Kidney (tissue), 14 donors: Measurements from ENCODE around the gene FAM13A. TPM values are rescaled to one million over a fixed set of nuclear protein-coding genes. Genes with fewer than 3 reads are reported as not detected.

Experiments used
- DNase-seq, 5 donors: peaks; one replicate each; pipeline ENCODE4 v3.0.0-alpha.2; 2013 to 2020
- FAIRE-seq: peaks from 2 replicates; lab custom pipeline; 2012; peaks lifted over from hg19 to GRCh38; lab: Jason Lieb, UNC
- H3K27ac ChIP-seq, 2 donors: one replicate each; pipeline ENCODE4 v1.7.0; 2013; ENCODE audit warnings: low read depth in 2 of 2, low read length in 2 of 2, inconsistent platforms in 1 of 2
- H3K27me3 ChIP-seq: one replicate; pipeline ENCODE4 v1.7.1; 2013; ENCODE audit warnings: low read length, inconsistent platforms; ENCODE audit not compliant: control insufficient read depth, insufficient read depth
- H3K36me3 ChIP-seq, 3 donors: one replicate each; pipeline versions ENCODE4 v1.7.0 to v1.7.1; 2013; ENCODE audit warnings: low read length in 3 of 3, control low read depth in 1 of 3, inconsistent platforms in 1 of 3; ENCODE audit not compliant: insufficient read depth in 3 of 3, control insufficient read depth in 2 of 3
- H3K4me1 ChIP-seq, 3 donors: one replicate each; pipeline versions ENCODE4 v1.7.0 to v1.7.1; 2013; ENCODE audit warnings: low read length in 3 of 3, inconsistent platforms in 1 of 3, low read depth in 1 of 3; ENCODE audit not compliant: control insufficient read depth in 2 of 3, insufficient read depth in 2 of 3
- H3K4me3 ChIP-seq, 3 donors: one replicate each; pipeline versions ENCODE4 v1.7.0 to v1.8.1; 2013; ENCODE audit warnings: low read length in 3 of 3, control low read depth in 1 of 3, inconsistent platforms in 1 of 3
- H3K9ac ChIP-seq, 3 donors: one replicate each; pipeline versions ENCODE4 v1.7.0 to v1.7.1; 2013; ENCODE audit warnings: low read length in 3 of 3, control low read depth in 1 of 3, inconsistent platforms in 1 of 3
- H3K9me3 ChIP-seq, 3 donors: one replicate each; pipeline versions ENCODE4 v1.7.0 to v1.7.1; 2013; ENCODE audit warnings: low read length in 3 of 3, control low read depth in 1 of 3, inconsistent platforms in 1 of 3; ENCODE audit not compliant: control insufficient read depth in 2 of 3, insufficient read depth in 1 of 3
- intact Hi-C: fragments of 100-400 bp; cut with DNase I; formaldehyde crosslinking; loops from one replicate; pipeline ENCODE4 v1.11.1; 2022
- polyA plus RNA-seq: library from polyadenylated mRNA; stranded (reverse); fragments of 350-450 nt; fragmentation: Illumina TruSeq; extraction: RNeasy Lipid Tissue Mini Kit (QIAGEN cat#74804); gene quantifications from one replicate; pipeline ENCODE4 v1.2.3, GENCODE V29; 2014; ENCODE audit warnings: low read depth, low replicate concordance; ENCODE audit not compliant: insufficient read depth
- total RNA-seq: library from RNA; stranded (reverse); fragmentation: NEBNext Ultra II Directional; extraction: Animal tissue kit (Norgen Biotek cat#: 25700); gene quantifications from one replicate; pipeline ENCODE4 v1.2.1, GENCODE V29; 2021
- TF ChIP-seq, protein P1 (sequence below): IDR thresholded peaks from 3 replicates; pipeline ENCODE4 v1.5.1; 2012; ENCODE audit warnings: mild to moderate bottlenecking, moderate library complexity, borderline replicate concordance; ENCODE audit not compliant: insufficient read depth; ENCODE audit errors: extremely low read depth
- donor health status: control.
- donor health status: control.
- donor health status: control.
- donor health status: control.
- donor health status: control.
- donor health status: DM: yes; HTN: yes; CAD: no.
- donor health status: Normal renal cell carcinoma (clear cell type).

The FAM13A gene
- total and polyA plus RNA-seq, 2 donors from 2014 or later = 12.9 to 48.3 TPM

DNA sequence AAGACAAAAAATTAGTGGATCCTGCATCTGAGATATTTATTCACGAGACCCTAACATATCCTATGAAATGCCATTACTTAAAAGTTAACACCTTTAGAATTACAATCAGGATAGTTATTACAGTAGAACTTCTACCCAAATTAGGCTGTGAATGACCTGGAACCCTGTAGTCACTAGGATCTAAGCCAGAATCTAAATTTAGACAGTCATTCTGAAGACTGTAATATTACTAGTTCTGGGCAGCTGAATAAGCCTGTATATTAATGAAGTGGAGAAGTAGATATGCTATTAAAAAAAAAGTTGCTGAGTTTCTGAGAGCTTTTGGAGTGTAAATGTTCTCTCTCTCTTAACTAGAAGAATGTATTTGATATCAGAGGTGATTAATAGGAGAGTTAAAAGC is 67.0 kb downstream of the FAM13A start:
- no peaks in the 10 kb centered on the region for H3K36me3 ChIP-seq
- H3K4me1 ChIP-seq = peaks cover 0 to 5% (median 0%) of the 10 kb centered on the region in 3 donors
- FAIRE-seq (peak; percentile 6), DNase-seq (no peak)
- no peaks in the 10 kb centered on the region for H3K9me3 ChIP-seq
- H3K27ac ChIP-seq = no peak overlapping the region
- no peak overlapping the region for H3K9ac ChIP-seq
- TF ChIP-seq, protein P1, sequence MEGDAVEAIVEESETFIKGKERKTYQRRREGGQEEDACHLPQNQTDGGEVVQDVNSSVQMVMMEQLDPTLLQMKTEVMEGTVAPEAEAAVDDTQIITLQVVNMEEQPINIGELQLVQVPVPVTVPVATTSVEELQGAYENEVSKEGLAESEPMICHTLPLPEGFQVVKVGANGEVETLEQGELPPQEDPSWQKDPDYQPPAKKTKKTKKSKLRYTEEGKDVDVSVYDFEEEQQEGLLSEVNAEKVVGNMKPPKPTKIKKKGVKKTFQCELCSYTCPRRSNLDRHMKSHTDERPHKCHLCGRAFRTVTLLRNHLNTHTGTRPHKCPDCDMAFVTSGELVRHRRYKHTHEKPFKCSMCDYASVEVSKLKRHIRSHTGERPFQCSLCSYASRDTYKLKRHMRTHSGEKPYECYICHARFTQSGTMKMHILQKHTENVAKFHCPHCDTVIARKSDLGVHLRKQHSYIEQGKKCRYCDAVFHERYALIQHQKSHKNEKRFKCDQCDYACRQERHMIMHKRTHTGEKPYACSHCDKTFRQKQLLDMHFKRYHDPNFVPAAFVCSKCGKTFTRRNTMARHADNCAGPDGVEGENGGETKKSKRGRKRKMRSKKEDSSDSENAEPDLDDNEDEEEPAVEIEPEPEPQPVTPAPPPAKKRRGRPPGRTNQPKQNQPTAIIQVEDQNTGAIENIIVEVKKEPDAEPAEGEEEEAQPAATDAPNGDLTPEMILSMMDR = no peak
- H3K27me3 ChIP-seq = no peaks in the 10 kb centered on the region
- intact Hi-C loops = no loop called here
- no peak overlapping the region for H3K4me3 ChIP-seq

DNA sequence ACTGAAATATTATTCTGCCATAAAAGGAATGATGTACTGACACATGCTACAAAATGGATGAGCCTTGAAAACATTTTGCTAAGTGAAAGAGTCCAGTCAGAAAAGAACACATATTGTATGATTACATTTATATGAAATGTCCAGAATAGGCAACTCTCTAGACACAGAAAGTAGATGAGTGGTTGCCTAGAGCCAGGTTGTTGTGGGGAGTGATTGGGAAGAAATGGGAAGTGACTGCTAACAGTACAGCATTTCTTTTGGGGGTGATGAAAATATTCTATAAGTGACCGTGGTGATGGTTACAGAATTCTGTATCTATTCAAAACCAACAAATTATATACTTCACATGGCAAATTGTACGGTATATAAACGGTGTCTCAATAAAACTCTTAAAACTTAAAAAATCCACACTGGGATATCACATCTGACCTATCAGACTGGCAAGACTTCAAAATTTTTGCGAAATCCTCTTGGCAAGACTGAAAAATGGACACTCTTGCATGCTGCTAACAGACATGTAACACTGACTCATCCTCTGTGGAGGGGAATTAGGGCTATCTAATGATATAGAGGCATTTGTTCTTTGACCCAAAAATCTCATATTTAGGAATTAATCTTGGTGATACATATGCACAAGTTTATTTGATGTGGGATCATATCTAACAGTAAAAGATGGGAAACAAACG is 71.8 kb downstream of the FAM13A start:
- no peak for DNase-seq
- intact Hi-C loops = no loop called here
- no peak for FAIRE-seq
- Histone ChIP-seq H3K27ac (no peak overlapping the region), H3K4me1 (peaks cover 0 to 5% (median 0%) of the 10 kb centered on the region in 3 donors), H3K4me3 (no peak overlapping the region), H3K36me3 (no peaks in the 10 kb centered on the region), H3K9ac (no peak overlapping the region), H3K27me3 (no peaks in the 10 kb centered on the region), H3K9me3 (no peaks in the 10 kb centered on the region)
- TF ChIP-seq, protein P1 = no peak

DNA sequence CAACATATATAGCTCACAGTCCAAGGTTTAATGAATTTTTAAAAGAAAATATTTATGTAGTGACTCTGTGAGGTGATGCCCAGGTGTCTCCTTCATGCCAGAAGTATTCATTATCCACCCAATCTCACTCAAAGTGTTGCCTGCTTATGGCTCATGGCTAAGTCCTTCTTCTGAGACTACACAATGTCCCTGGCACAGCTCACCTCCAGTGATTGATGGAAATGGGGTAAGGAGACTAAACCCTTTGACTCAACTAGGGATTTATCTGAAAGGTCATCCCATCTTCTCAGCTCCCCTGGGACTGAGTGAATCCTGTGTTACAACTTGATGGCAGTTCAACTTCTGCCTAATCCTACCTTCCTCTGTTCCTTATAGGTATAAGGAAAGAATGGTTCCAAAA is 74.2 kb downstream of the FAM13A start:
- DNase-seq (no peak), FAIRE-seq (no peak)
- intact Hi-C loops = no loop called here
- H3K27ac ChIP-seq = no peak overlapping the region
- no peaks in the 10 kb centered on the region for H3K36me3 ChIP-seq
- no peak overlapping the region for H3K9ac ChIP-seq
- no peaks in the 10 kb centered on the region for H3K4me1 ChIP-seq
- H3K4me3 ChIP-seq = no peak overlapping the region
- H3K9me3 ChIP-seq = no peaks in the 10 kb centered on the region
- TF ChIP-seq, protein P1 = no peak
- no peaks in the 10 kb centered on the region for H3K27me3 ChIP-seq

DNA sequence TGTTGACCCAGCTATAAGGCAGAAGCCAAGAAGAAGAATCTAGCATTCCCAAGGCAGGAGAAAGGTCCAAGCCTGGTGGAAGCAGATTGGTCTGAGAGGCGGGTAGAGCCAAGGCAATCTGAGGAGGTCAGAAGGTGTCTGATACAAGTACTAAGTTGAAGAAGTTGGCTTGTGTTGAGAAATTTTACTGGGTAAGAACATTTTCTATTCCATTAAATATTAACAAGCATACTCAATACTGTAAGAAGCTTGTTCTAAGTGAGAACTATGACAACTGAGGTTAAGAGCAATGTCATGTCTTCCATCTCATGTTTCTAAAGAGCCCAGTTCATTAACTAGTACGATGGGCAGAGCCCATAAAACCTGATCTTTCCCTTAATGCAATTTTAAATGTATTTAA is 75.0 kb downstream of the FAM13A start:
- Histone ChIP-seq H3K4me1 (no peaks in the 10 kb centered on the region), H3K4me3 (no peak overlapping the region), H3K36me3 (no peaks in the 10 kb centered on the region), H3K9me3 (no peaks in the 10 kb centered on the region), H3K27ac (no peak overlapping the region), H3K9ac (no peak overlapping the region), H3K27me3 (no peaks in the 10 kb centered on the region)
- intact Hi-C loops = no loop called here
- TF ChIP-seq, protein P1 = no peak
- DNase-seq (no peak), FAIRE-seq (no peak)
